SK-N-SH (cell line): ENCODE data around the gene TNFRSF14.

Source experiments
- ELF1 ChIP-seq: IDR thresholded peaks from 2 replicates; pipeline ENCODE4 v1.4.0; 2012
- POLR2AphosphoS5 ChIP-seq: IDR thresholded peaks from 2 replicates; pipeline ENCODE4 v1.6.1; 2012; ENCODE audit warnings: low read depth, low read length
- RAD21 ChIP-seq: IDR thresholded peaks from 2 replicates; pipeline ENCODE4 v1.6.1; 2012; ENCODE audit warnings: mild to moderate bottlenecking, low read length
- REST ChIP-seq: IDR thresholded peaks from 2 replicates; pipeline ENCODE4 v1.6.1; 2012; ENCODE audit warnings: mild to moderate bottlenecking, low read depth, low read length, moderate library complexity
- SIN3A ChIP-seq: IDR thresholded peaks from 2 replicates; pipeline ENCODE4 v1.6.1; 2012; ENCODE audit warnings: low read depth, mild to moderate bottlenecking, low read length, moderate library complexity, borderline replicate concordance
- TCF12 ChIP-seq: IDR thresholded peaks from 2 replicates; pipeline ENCODE4 v1.4.0; 2012
- TF ChIP-seq, protein P1 (sequence below): fragments of 200-600 bp; sonication (generic); IDR thresholded peaks from 2 replicates; pipeline ENCODE4 v1.6.1; 2017; ENCODE audit warnings: antibody characterized with exemption, mild to moderate bottlenecking, moderate library complexity

GRCh38 chr1:2508751-2509150 is 47.4 kb upstream of the TNFRSF14 start:
- no peak for TF ChIP-seq TCF12
- TF ChIP-seq REST = no peak
- no peak for TF ChIP-seq POLR2AphosphoS5
- TF ChIP-seq RAD21 = no peak
- TF ChIP-seq ELF1 = no peak
- TF ChIP-seq, protein P1, sequence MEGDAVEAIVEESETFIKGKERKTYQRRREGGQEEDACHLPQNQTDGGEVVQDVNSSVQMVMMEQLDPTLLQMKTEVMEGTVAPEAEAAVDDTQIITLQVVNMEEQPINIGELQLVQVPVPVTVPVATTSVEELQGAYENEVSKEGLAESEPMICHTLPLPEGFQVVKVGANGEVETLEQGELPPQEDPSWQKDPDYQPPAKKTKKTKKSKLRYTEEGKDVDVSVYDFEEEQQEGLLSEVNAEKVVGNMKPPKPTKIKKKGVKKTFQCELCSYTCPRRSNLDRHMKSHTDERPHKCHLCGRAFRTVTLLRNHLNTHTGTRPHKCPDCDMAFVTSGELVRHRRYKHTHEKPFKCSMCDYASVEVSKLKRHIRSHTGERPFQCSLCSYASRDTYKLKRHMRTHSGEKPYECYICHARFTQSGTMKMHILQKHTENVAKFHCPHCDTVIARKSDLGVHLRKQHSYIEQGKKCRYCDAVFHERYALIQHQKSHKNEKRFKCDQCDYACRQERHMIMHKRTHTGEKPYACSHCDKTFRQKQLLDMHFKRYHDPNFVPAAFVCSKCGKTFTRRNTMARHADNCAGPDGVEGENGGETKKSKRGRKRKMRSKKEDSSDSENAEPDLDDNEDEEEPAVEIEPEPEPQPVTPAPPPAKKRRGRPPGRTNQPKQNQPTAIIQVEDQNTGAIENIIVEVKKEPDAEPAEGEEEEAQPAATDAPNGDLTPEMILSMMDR = no peak
- TF ChIP-seq SIN3A = no peak
